Measurements from ENCODE around the gene LARP1.

The LARP1 gene

GRCh38 chr5:154824070-154824469 is 68.9 kb downstream of the LARP1 start:
- ATAC-seq: no peak
- TF ChIP-seq ZFP30 (CRISPR knock-in tag; IDR thresholded peaks at IDR 0.05) (no peak), OSR1 (CRISPR knock-in tag; IDR thresholded peaks at IDR 0.05) (no peak), TSHZ2 (CRISPR knock-in tag; IDR thresholded peaks at IDR 0.05) (no peak), GLIS3 (CRISPR knock-in tag; IDR thresholded peaks at IDR 0.05) (no peak), PPARA (CRISPR knock-in tag; IDR thresholded peaks at IDR 0.05; ENCODE audit: borderline replicate concordance) (no peak), ISL1 (CRISPR knock-in tag; IDR thresholded peaks at IDR 0.05) (no peak), ZNF70 (CRISPR knock-in tag; IDR thresholded peaks at IDR 0.05) (no peak), POU6F1 (CRISPR knock-in tag; IDR thresholded peaks at IDR 0.05; ENCODE audit: borderline replicate concordance, low read depth) (no peak)

GRCh38 chr5:154829181-154829588 is 74.0 kb downstream of the LARP1 start:
- TF ChIP-seq OSR1 (CRISPR knock-in tag; IDR thresholded peaks at IDR 0.05): no peak
- no peak for TF ChIP-seq ZFP3 (CRISPR knock-in tag; IDR thresholded peaks at IDR 0.05)
- no peak for ATAC-seq

- TF ChIP-seq PATZ1 (CRISPR knock-in tag; IDR thresholded peaks at IDR 0.05; ENCODE audit: borderline replicate concordance) (no peak), GLIS3 (CRISPR knock-in tag; IDR thresholded peaks at IDR 0.05) (no peak)
- peak; percentile 18; the same call in 1 of the 3 replicates for ATAC-seq
Observed at GRCh38 chr5:154829589-154830218, 74.5 kb downstream of the LARP1 start.

GRCh38 chr5:154830219-154830595 is 75.0 kb downstream of the LARP1 start:
- TF ChIP-seq PATZ1 (CRISPR knock-in tag; IDR thresholded peaks at IDR 0.05; ENCODE audit: borderline replicate concordance) (no peak), CSDC2 (CRISPR knock-in tag; IDR thresholded peaks at IDR 0.05) (no peak), ZNF565 (CRISPR knock-in tag; conservative IDR thresholded peaks at IDR 0.05; ENCODE audit: low read depth) (no peak), GLIS3 (CRISPR knock-in tag; IDR thresholded peaks at IDR 0.05) (no peak), ZNF70 (CRISPR knock-in tag; IDR thresholded peaks at IDR 0.05) (no peak), ZFP3 (CRISPR knock-in tag; IDR thresholded peaks at IDR 0.05) (no peak), CREB5 (CRISPR knock-in tag; IDR thresholded peaks at IDR 0.05; ENCODE audit: low read depth) (no peak), CSRNP3 (CRISPR knock-in tag; IDR thresholded peaks at IDR 0.05) (no peak), SNAI2 (CRISPR knock-in tag; IDR thresholded peaks at IDR 0.05) (no peak), ZNF8 (CRISPR knock-in tag; IDR thresholded peaks at IDR 0.05) (no peak), TSHZ2 (CRISPR knock-in tag; IDR thresholded peaks at IDR 0.05) (no peak), PPARA (CRISPR knock-in tag; IDR thresholded peaks at IDR 0.05; ENCODE audit: borderline replicate concordance) (no peak)
- no peak for ATAC-seq
